ENCODE data around the gene BNIPL.

The BNIPL gene

GRCh38 chr1:151036356-151036755, at the start of gene BNIPL:
Gene BNIPL, plus strand, starts transcription at chr1:151036586. Its CDS starts 140 bp downstream, at chr1:151036726.
- DNase-seq = no peak
- intact Hi-C loops (cut with DNase I) = no loop called here

- DNase-seq = no peak
- intact Hi-C loops (cut with DNase I) = no loop called here
Observed at GRCh38 chr1:150987924-150988323, 48.5 kb upstream of the BNIPL start.

- DNase-seq = no peak
- intact Hi-C loops (cut with DNase I) = no loop called here
Observed at GRCh38 chr1:150992626-150993025, 43.8 kb upstream of the BNIPL start.

- no peak for DNase-seq
- intact Hi-C loops (cut with DNase I) = no loop called here
Observed at GRCh38 chr1:150994248-150994647, 42.1 kb upstream of the BNIPL start.

GRCh38 chr1:150995460-150995859, 40.9 kb upstream of the BNIPL start:
- no peak for DNase-seq
- intact Hi-C loops (cut with DNase I) = loop anchor here (5.0 kb wide), 1 partner anchor 68 kb away; the partner anchor contains the start of gene SETDB1

GRCh38 chr1:150995896-150996295, 40.5 kb upstream of the BNIPL start:
- DNase-seq = peak in 5 of 10 donors; percentile 37 to 89 (median 46)
- intact Hi-C loops (cut with DNase I) = loop anchor here (5.0 kb wide), 1 partner anchor 69 kb away; the partner anchor contains the start of gene SETDB1

- intact Hi-C loops (cut with DNase I) = loop anchor here (5.0 kb wide), 1 partner anchor 70 kb away; the partner anchor contains the start of gene SETDB1
- peak in 1 of 10 donors; percentile 82 for DNase-seq
Observed at GRCh38 chr1:150997126-150997872, 39.1 kb upstream of the BNIPL start.

- DNase-seq = no peak
- intact Hi-C loops (cut with DNase I) = loop anchor here (5.0 kb wide), 1 partner anchor 71 kb away; the partner anchor contains the start of gene SETDB1
Observed at GRCh38 chr1:150997949-150998348, 38.4 kb upstream of the BNIPL start.

GRCh38 chr1:150999051-150999674, 37.2 kb upstream of the BNIPL start:
- peak in 1 of 10 donors; percentile 30 for DNase-seq
- intact Hi-C loops (cut with DNase I) = loop anchor here (5.0 kb wide), 1 partner anchor 72 kb away; the partner anchor contains the start of gene SETDB1

- intact Hi-C loops (cut with DNase I) = loop anchor here (5.0 kb wide), 1 partner anchor 73 kb away; the partner anchor contains the start of gene SETDB1
- DNase-seq = no peak
Observed at GRCh38 chr1:150999926-151000325, 36.5 kb upstream of the BNIPL start.

- intact Hi-C loops (cut with DNase I) = no loop called here
Observed at GRCh38 chr1:151000408-151000807, 36.0 kb upstream of the BNIPL start.

GRCh38 chr1:151001602-151002001, 34.8 kb upstream of the BNIPL start:
- no peak for DNase-seq
- intact Hi-C loops (cut with DNase I) = no loop called here

More at GRCh38 chr1:151000408-151000807, 36.0 kb upstream of the BNIPL start:
- DNase-seq = no peak

GRCh38 chr1:151002051-151002450, 34.3 kb upstream of the BNIPL start:
- DNase-seq = no peak
- intact Hi-C loops (cut with DNase I) = no loop called here

- intact Hi-C loops (cut with DNase I) = no loop called here
- no peak for DNase-seq
Observed at GRCh38 chr1:151002611-151003010, 33.8 kb upstream of the BNIPL start.

GRCh38 chr1:151003180-151003579, 33.2 kb upstream of the BNIPL start:
- no peak for DNase-seq
- intact Hi-C loops (cut with DNase I) = no loop called here

- intact Hi-C loops (cut with DNase I) = loop anchor here (5.0 kb wide), 1 partner anchor 41 kb away; the partner anchor contains the start of gene C1orf56
- DNase-seq = no peak
Observed at GRCh38 chr1:151005729-151006319, 30.6 kb upstream of the BNIPL start.

GRCh38 chr1:151006327-151007052, 29.9 kb upstream of the BNIPL start, which contains the start of gene MINDY1:
Gene MINDY1, minus strand, starts transcription at chr1:151006902. Its CDS starts 4,285 bp downstream, at chr1:151002617.
- DNase-seq = peak; percentile 43 to 96 (median 75)
- intact Hi-C loops (cut with DNase I) = loop anchor here (5.0 kb wide), 1 partner anchor 41 kb away; the partner anchor contains the start of gene C1orf56

- intact Hi-C loops (cut with DNase I) = loop anchor here (5.0 kb wide), 1 partner anchor 39 kb away; the partner anchor contains the start of gene C1orf56
- DNase-seq = no peak
Observed at GRCh38 chr1:151007853-151008243, 28.5 kb upstream of the BNIPL start.

- peak; percentile 94 to 99 (median 96) for DNase-seq
- intact Hi-C loops (cut with DNase I) = loop anchor here (5.0 kb wide), 1 partner anchor 39 kb away; the partner anchor contains the start of gene C1orf56
Observed at GRCh38 chr1:151008244-151009205, 27.9 kb upstream of the BNIPL start, which contains the start of gene PRUNE1. Gene PRUNE1, plus strand, starts transcription at chr1:151008449. Its CDS starts 184 bp downstream, at chr1:151008633.

Measured in posterior cingulate gyrus (tissue), 11 donors.